A549 (cell line): Measurements from ENCODE around the gene PCDH9. TPM values are rescaled to one million over a fixed set of nuclear protein-coding genes. Genes with fewer than 3 reads are reported as not detected.

Experiments
- ATAC-seq, 2 experiments: fragments of 200-7000 bp in 1 of 2; fragments of >200 bp in 1 of 2; cut with Nextera tagmentation in 1 of 2; cut with Tn5 transposase in 1 of 2; 3 replicates each; pipeline versions ENCODE4 v1.8.0 to v1.9.1; 2018 to 2020; ENCODE audit warnings: mild to moderate bottlenecking in 1 of 2, moderate library complexity in 1 of 2
- CTCF ChIA-PET: fragments of 300-600 bp; sonication (Branson Sonifier 250); formaldehyde crosslinking; extraction: SDS; loops from one replicate; lab custom pipeline; 2021; ENCODE audit warnings: antibody characterized with exemption, inconsistent platforms; lab: Yijun Ruan, JAX
- POLR2A ChIA-PET: fragments of 350-600 bp; formaldehyde crosslinking; extraction: SDS; loops from one replicate; lab custom pipeline; 2021; ENCODE audit warnings: antibody characterized with exemption, inconsistent platforms; lab: Yijun Ruan, JAX
- DNase-seq, 2 experiments: peaks; one replicate each; pipeline versions ENCODE4 v3.0.0 to v3.0.0-alpha.2; 2011 to 2016; ENCODE audit warnings: low read depth in 1 of 2, low spot score in 1 of 2
- FAIRE-seq: peaks from 2 replicates; lab custom pipeline; 2011; peaks lifted over from hg19 to GRCh38; lab: Jason Lieb, UNC
- H3K27ac ChIP-seq, 2 experiments: fragments of >200 bp; sonication (Bioruptor Twin); formaldehyde crosslinking; 3 replicates each; pipeline ENCODE4 v1.5.1; 2016 to 2017
- H3K4me1 ChIP-seq: fragments of >200 bp; sonication (Bioruptor Twin); formaldehyde crosslinking; 3 replicates; pipeline ENCODE4 v1.6.1; 2016
- H3K4me2 ChIP-seq: fragments of >200 bp; sonication (Bioruptor Twin); formaldehyde crosslinking; 3 replicates; pipeline ENCODE4 v1.6.1; 2016
- H3K4me3 ChIP-seq: fragments of >200 bp; sonication (Bioruptor Twin); formaldehyde crosslinking; 3 replicates; pipeline ENCODE4 v1.5.1; 2016
- H3K9me3 ChIP-seq: fragments of >200 bp; sonication (Bioruptor Twin); formaldehyde crosslinking; 3 replicates; pipeline ENCODE4 v1.6.1; 2016
- CEBPB ChIP-seq, 2 experiments: fragments of >200 bp in 1 of 2; sonication (Bioruptor Twin) in 1 of 2; formaldehyde crosslinking in 1 of 2; IDR thresholded peaks; 2 replicates each; pipeline ENCODE4 v1.6.1; 2012 to 2016
- CHD2 ChIP-seq: fragments of 150-350 bp; IDR thresholded peaks from 2 replicates; pipeline ENCODE4 v1.6.1; 2014; ENCODE audit warnings: low read length; ENCODE audit not compliant: partially characterized antibody
- E2F6 ChIP-seq: IDR thresholded peaks from 2 replicates; pipeline ENCODE4 v1.6.1; 2012; ENCODE audit warnings: low read depth, borderline replicate concordance
- EHF ChIP-seq: fragments of 250-450 bp; sonication (Bioruptor Pico); IDR thresholded peaks from 2 replicates; pipeline ENCODE4 v1.5.0; 2020; ENCODE audit warnings: mild to moderate bottlenecking
- EHMT2 ChIP-seq: fragments of 200-600 bp; sonication (generic); IDR thresholded peaks from 2 replicates; pipeline ENCODE4 v1.6.1; 2016; ENCODE audit warnings: antibody characterized with exemption, low read depth, mild to moderate bottlenecking, moderate library complexity
- ESRRA ChIP-seq: fragments of 150-350 bp; IDR thresholded peaks from 2 replicates; pipeline ENCODE4 v1.6.1; 2014; ENCODE audit warnings: mild to moderate bottlenecking, low read length, borderline replicate concordance
- FOSB ChIP-seq: fragments of 250-450 bp; sonication (Bioruptor Pico); IDR thresholded peaks from 2 replicates; pipeline ENCODE4 v1.5.0; 2020; ENCODE audit warnings: mild to moderate bottlenecking, moderate library complexity
- HDAC2 ChIP-seq: fragments of 200-600 bp; sonication (generic); IDR thresholded peaks from 2 replicates; pipeline ENCODE4 v1.6.1; 2016
- HES2 ChIP-seq: fragments of >200 bp; sonication (Bioruptor Twin); formaldehyde crosslinking; IDR thresholded peaks from 2 replicates; pipeline ENCODE4 v1.6.1; 2016
- HOXA7 ChIP-seq: fragments of 250-450 bp; sonication (Bioruptor Pico); IDR thresholded peaks from 2 replicates; pipeline ENCODE4 v1.5.0; 2020; ENCODE audit warnings: mild to moderate bottlenecking, moderate library complexity
- HOXB13 ChIP-seq: fragments of 250-450 bp; sonication (Bioruptor Pico); IDR thresholded peaks from 2 replicates; pipeline ENCODE4 v1.5.0; 2020; ENCODE audit warnings: low read depth, mild to moderate bottlenecking, moderate library complexity
- HOXB5 ChIP-seq: fragments of 250-450 bp; sonication (Bioruptor Pico); IDR thresholded peaks from 2 replicates; pipeline ENCODE4 v1.5.0; 2020; ENCODE audit warnings: mild to moderate bottlenecking, moderate library complexity
- JUN ChIP-seq, 2 experiments: fragments of >200 bp; sonication (Bioruptor Twin); formaldehyde crosslinking; IDR thresholded peaks; 2 replicates in 1 of 2; 3 replicates in 1 of 2; pipeline ENCODE4 v1.6.1; 2016 to 2017
- KDM1A ChIP-seq: fragments of 200-600 bp; sonication (generic); IDR thresholded peaks from 2 replicates; pipeline ENCODE4 v1.6.1; 2016; ENCODE audit warnings: low read depth, mild to moderate bottlenecking
- KDM5A ChIP-seq: fragments of 200-600 bp; sonication (generic); IDR thresholded peaks from 2 replicates; pipeline ENCODE4 v1.6.1; 2016; ENCODE audit warnings: antibody characterized with exemption, mild to moderate bottlenecking
- MAFK ChIP-seq: fragments of 450-650 bp; IDR thresholded peaks from 2 replicates; pipeline ENCODE4 v1.6.1; 2014; ENCODE audit not compliant: partially characterized antibody
- NFE2L2 ChIP-seq: fragments of 150-350 bp; conservative IDR thresholded peaks from 2 replicates; pipeline ENCODE4 v1.6.1; 2014; ENCODE audit warnings: low read length
- NPAS2 ChIP-seq: fragments of 250-450 bp; sonication (Bioruptor Pico); IDR thresholded peaks from 2 replicates; pipeline ENCODE4 v1.8.0; 2022; ENCODE audit warnings: mild to moderate bottlenecking, moderate library complexity, borderline replicate concordance
- PHF8 ChIP-seq: fragments of 200-600 bp; sonication (generic); IDR thresholded peaks from 2 replicates; pipeline ENCODE4 v1.6.1; 2016; ENCODE audit warnings: low read depth, mild to moderate bottlenecking, antibody characterized with exemption, moderate library complexity, borderline replicate concordance
- POLR2AphosphoS2 ChIP-seq: conservative IDR thresholded peaks from 2 replicates; pipeline ENCODE4 v1.6.1; 2012; ENCODE audit warnings: low read length, improper control_type of control experiment, inconsistent platforms
- RAD21 ChIP-seq, 2 experiments: fragments of >200 bp in 1 of 2; sonication (Bioruptor Twin) in 1 of 2; formaldehyde crosslinking in 1 of 2; IDR thresholded peaks in 1 of 2; conservative IDR thresholded peaks in 1 of 2; 2 replicates in 1 of 2; 3 replicates in 1 of 2; pipeline ENCODE4 v1.6.1; 2012 to 2018; ENCODE audit warnings: inconsistent platforms in 1 of 2
- RARB ChIP-seq: fragments of 250-450 bp; sonication (Bioruptor Pico); IDR thresholded peaks from 2 replicates; pipeline ENCODE4 v1.8.0; 2021; ENCODE audit warnings: mild to moderate bottlenecking, moderate library complexity
- SREBF2 ChIP-seq: fragments of 450-650 bp; IDR thresholded peaks from 2 replicates; pipeline ENCODE4 v1.6.1; 2014; ENCODE audit warnings: mild to moderate bottlenecking, moderate library complexity
- ZC3H11A ChIP-seq: fragments of 450-650 bp; IDR thresholded peaks from 2 replicates; pipeline ENCODE4 v1.6.1; 2014; ENCODE audit warnings: antibody characterized with exemption, mild to moderate bottlenecking
- ZNF302 ChIP-seq: fragments of 250-450 bp; sonication (Bioruptor Pico); IDR thresholded peaks from 2 replicates; pipeline ENCODE4 v1.9.0; 2021; ENCODE audit warnings: inconsistent platforms, mild to moderate bottlenecking, moderate library complexity
- WGBS: methylation state at CpG from one replicate; pipeline ENCODE4 v1.1.6; 2017; ENCODE audit errors: missing lambda C conversion rate; 5-methylcytosine and 5-hydroxymethylcytosine counted together
- polyA plus RNA-seq, 4 experiments: library from polyadenylated mRNA; depleted of rRNA in 3 of 4; stranded (reverse); fragments of >200 nt; fragmentation: RNase III in 1 of 4; extraction: RNeasy Plus Mini Kit Qiagen cat#74134 plus additional on column Dnase treatment in 1 of 4; gene quantifications; 2 replicates in 3 of 4; 3 replicates in 1 of 4; pipeline ENCODE4 v1.2.3, GENCODE V29; 2011 to 2017
- TF ChIP-seq, protein P1 (sequence below): fragments of >200 bp; sonication (Bioruptor Twin); formaldehyde crosslinking; IDR thresholded peaks from 3 replicates; pipeline ENCODE4 v1.5.1; 2016

PCDH9 gene
- polyA plus RNA-seq, 2 of the 4 experiments (the other 2 are of a cell fraction), result 16.0 to 29.5 TPM

DNA sequence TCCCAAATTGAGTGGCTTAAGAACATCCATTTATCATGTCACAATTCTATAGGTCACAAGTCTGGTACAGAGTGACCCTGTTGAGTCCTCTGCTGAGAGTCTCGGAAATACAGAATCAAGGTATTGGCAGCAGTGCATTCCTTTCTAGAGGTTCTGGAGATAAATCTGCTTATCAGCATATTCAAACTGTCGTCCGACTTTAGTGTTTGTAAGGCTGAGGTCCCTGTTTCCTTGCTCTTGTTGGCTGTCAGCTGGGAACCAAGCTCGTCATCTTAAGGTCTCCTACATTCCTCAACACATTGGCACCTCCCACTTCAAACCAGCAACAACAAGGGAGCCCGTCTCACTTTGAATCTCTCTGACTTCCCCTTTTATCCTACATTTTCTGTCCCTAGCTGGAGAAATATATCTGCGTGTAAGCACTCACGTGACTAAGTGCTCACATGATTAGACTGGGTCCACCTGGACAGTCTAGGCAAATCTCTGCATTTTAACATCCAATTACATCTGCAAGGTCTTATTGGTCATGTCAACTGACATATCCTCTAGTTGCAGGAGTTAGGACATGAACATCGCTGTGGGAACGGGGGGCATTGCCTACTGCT, 886.8 kb downstream of the PCDH9 start:
- ChIA-PET CTCF (no interaction called here), POLR2A (no interaction called here)
- Histone ChIP-seq H3K4me2 (no peak overlapping the region), H3K4me1 (peaks cover 13% of the 10 kb centered on the region), H3K4me3 (no peak overlapping the region), H3K27ac (no peak overlapping the region), H3K9me3 (no peaks in the 10 kb centered on the region)
- no peak for ATAC-seq
- FAIRE-seq, result no peak
- TF ChIP-seq KDM5A (no peak), NPAS2 (CRISPR knock-in tag) (no peak), HDAC2 (no peak), ZC3H11A (no peak), SREBF2 (no peak), ZNF302 (CRISPR knock-in tag) (no peak), RAD21 (conservative IDR thresholded peaks at IDR 0.05 in 1 of 2, IDR thresholded peaks at IDR 0.05 in 1 of 2) (no peak), JUN (IDR thresholded peaks at IDR 0.05) (no peak), FOSB (CRISPR knock-in tag) (no peak), POLR2AphosphoS2 (no peak), CEBPB (IDR thresholded peaks at IDR 0.05) (no peak), NFE2L2 (no peak), CHD2 (no peak), RARB (CRISPR knock-in tag) (no peak), E2F6 (no peak), HOXA7 (CRISPR knock-in tag) (no peak), PHF8 (no peak)
- TF ChIP-seq, protein P1, sequence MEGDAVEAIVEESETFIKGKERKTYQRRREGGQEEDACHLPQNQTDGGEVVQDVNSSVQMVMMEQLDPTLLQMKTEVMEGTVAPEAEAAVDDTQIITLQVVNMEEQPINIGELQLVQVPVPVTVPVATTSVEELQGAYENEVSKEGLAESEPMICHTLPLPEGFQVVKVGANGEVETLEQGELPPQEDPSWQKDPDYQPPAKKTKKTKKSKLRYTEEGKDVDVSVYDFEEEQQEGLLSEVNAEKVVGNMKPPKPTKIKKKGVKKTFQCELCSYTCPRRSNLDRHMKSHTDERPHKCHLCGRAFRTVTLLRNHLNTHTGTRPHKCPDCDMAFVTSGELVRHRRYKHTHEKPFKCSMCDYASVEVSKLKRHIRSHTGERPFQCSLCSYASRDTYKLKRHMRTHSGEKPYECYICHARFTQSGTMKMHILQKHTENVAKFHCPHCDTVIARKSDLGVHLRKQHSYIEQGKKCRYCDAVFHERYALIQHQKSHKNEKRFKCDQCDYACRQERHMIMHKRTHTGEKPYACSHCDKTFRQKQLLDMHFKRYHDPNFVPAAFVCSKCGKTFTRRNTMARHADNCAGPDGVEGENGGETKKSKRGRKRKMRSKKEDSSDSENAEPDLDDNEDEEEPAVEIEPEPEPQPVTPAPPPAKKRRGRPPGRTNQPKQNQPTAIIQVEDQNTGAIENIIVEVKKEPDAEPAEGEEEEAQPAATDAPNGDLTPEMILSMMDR, result no peak
- 88% methylated on average over 9 of the region's 9 CpGs for WGBS
- no peak for DNase-seq

DNA sequence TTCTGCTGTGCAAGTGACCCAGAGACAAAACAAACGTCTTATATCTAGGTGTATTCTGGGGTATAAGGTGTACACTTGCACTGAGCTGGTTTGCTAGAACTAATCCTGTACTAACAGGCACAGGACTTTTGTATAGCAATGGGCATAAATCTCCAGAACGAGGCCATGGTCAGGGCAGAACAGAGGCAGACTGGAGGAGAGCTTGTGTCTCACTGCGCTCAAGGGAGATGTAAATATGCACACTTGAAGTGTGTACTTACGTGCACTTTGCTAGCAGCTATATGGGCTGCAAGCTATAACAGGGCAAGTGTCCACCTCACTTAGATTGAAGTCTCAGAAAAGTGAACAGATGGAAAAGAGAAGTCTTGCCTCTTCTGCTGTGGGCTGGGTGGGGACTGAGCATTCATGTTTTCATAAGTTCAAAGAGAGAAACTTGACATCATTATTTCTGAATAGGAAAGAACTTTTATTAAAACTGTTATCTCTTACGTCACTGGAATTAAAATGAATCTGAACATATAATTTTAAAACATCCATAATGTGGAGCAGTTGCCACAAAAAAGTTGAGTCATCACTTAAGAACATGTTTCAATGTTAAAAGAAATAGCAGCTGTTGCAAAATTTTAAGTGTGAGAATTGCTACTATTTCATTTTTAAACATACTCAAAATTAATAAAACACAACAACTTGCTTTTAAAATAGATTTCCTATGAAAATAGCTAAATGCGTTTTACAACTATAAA, 888.3 kb downstream of the PCDH9 start:
- CTCF ChIA-PET, result no interaction called here

DNA sequence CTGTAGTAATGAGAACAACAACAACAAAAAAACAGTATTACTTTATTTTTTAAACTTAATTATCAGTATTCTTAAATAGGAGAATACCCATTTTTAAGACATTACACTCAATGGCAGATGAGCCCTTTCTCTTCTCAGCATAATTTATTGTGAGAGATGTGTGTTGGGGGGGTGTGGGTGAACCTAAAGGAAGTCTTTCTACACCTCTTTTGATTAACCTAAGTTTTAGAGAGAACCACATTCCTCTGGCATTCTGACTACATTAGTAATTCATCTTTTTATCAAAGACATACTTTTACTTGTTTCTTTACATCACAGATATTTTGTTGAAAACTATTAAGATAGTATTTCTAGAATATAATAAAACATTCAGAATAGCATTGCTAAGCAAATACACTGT, 890.9 kb downstream of the PCDH9 start:
- TF ChIP-seq ESRRA (no peak), HOXB13 (CRISPR knock-in tag) (no peak), EHMT2 (no peak), HES2 (no peak), CEBPB (IDR thresholded peaks at IDR 0.05) (no peak), KDM1A (no peak), HOXB5 (CRISPR knock-in tag) (no peak)
- TF ChIP-seq, protein P1, result no peak
- Histone ChIP-seq H3K9me3 (no peaks in the 10 kb centered on the region), H3K4me1 (0 out of 3 replicates have a peak, but pooled peaks cover 3% of the 10 kb centered on the region), H3K4me2 (no peak overlapping the region), H3K27ac (no peak overlapping the region), H3K4me3 (no peak overlapping the region)
- ChIA-PET CTCF (no interaction called here), POLR2A (no interaction called here)
- no peak for ATAC-seq
- DNase-seq, result no peak
- FAIRE-seq, result no peak

More for the DNA sequence above, 888.3 kb downstream of the PCDH9 start:
- no peak for DNase-seq
- H3K27ac ChIP-seq, result no peak overlapping the region
- no peak for ATAC-seq
- FAIRE-seq, result no peak
- no peaks in the 10 kb centered on the region for H3K9me3 ChIP-seq
- POLR2A ChIA-PET, result no interaction called here
- TF ChIP-seq EHF (CRISPR knock-in tag), result no peak
- peak; percentile 42 for TF ChIP-seq MAFK
- 87% methylated on average over 6 of the region's 6 CpGs for WGBS
- H3K4me2 ChIP-seq, result no peak overlapping the region
- H3K4me3 ChIP-seq, result no peak overlapping the region
- 0 out of 3 replicates have a peak, but pooled peaks cover 3% of the 10 kb centered on the region for H3K4me1 ChIP-seq
